ENCODE data around the gene GGA2. TPM values are rescaled to one million over a fixed set of nuclear protein-coding genes. Genes with fewer than 3 reads are reported as not detected.
"Not testable (repeated sequence)": the region's sequence is repeated elsewhere in the genome, so short reads cannot be mapped to it uniquely, and the experiment has no call there.

GGA2 gene
- total RNA-seq, 3 donors from 2014 or later: 42.9 to 72.0 (median 61.9) TPM

GRCh38 chr16:23491490-23492391 is 18.6 kb downstream of the GGA2 start:
- Histone ChIP-seq H3K27ac (peak overlapping the region; percentile 75 to 86), H3K4me1 (peaks cover 0 to 10% of the 10 kb centered on the region in 2 donors), H3K27me3 (no peaks in the 10 kb centered on the region), H3K9me3 (no peaks in the 10 kb centered on the region), H3K36me3 (no peaks in the 10 kb centered on the region), H3K4me3 (no peak overlapping the region)
- DNase-seq (ENCODE audit: low spot score in 2 of 2): peak in 1 of 2 donors; percentile 73
- intact Hi-C loops (cut with DNase I; ENCODE audit: low total_unique reads): no loop called here
- TF ChIP-seq POLR2A (IDR thresholded peaks at IDR 0.05) (no peak), POLR2AphosphoS5 (IDR thresholded peaks at IDR 0.05) (no peak)
- TF ChIP-seq, protein P1, sequence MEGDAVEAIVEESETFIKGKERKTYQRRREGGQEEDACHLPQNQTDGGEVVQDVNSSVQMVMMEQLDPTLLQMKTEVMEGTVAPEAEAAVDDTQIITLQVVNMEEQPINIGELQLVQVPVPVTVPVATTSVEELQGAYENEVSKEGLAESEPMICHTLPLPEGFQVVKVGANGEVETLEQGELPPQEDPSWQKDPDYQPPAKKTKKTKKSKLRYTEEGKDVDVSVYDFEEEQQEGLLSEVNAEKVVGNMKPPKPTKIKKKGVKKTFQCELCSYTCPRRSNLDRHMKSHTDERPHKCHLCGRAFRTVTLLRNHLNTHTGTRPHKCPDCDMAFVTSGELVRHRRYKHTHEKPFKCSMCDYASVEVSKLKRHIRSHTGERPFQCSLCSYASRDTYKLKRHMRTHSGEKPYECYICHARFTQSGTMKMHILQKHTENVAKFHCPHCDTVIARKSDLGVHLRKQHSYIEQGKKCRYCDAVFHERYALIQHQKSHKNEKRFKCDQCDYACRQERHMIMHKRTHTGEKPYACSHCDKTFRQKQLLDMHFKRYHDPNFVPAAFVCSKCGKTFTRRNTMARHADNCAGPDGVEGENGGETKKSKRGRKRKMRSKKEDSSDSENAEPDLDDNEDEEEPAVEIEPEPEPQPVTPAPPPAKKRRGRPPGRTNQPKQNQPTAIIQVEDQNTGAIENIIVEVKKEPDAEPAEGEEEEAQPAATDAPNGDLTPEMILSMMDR (IDR thresholded peaks at IDR 0.05): peak in 1 of 3 donors; percentile 25

- Histone ChIP-seq H3K4me3 (no peak overlapping the region), H3K9me3 (no peaks in the 10 kb centered on the region), H3K36me3 (no peaks in the 10 kb centered on the region), H3K27me3 (no peaks in the 10 kb centered on the region), H3K4me1 (no peaks in the 10 kb centered on the region), H3K27ac (peak overlapping the region; percentile 29 to 44)
- peak in 1 of 3 donors; percentile 44 for TF ChIP-seq POLR2AphosphoS5 (IDR thresholded peaks at IDR 0.05)
- TF ChIP-seq POLR2A (IDR thresholded peaks at IDR 0.05): no peak
- intact Hi-C loops (cut with DNase I; ENCODE audit: low total_unique reads): no loop called here
- DNase-seq (ENCODE audit: low spot score in 2 of 2): peak in 1 of 2 donors; percentile 51
Measured at GRCh38 chr16:23486480-23486879, 23.8 kb downstream of the GGA2 start.

GRCh38 chr16:23485841-23486240 is 24.5 kb downstream of the GGA2 start:
- TF ChIP-seq POLR2A (IDR thresholded peaks at IDR 0.05): no peak
- TF ChIP-seq POLR2AphosphoS5 (IDR thresholded peaks at IDR 0.05): no peak
- TF ChIP-seq, protein P1 (IDR thresholded peaks at IDR 0.05): no peak
- H3K4me3 ChIP-seq: no peak overlapping the region
- no peak for DNase-seq (ENCODE audit: low spot score in 2 of 2)
- peak overlapping the region; percentile 29 to 44 for H3K27ac ChIP-seq
- H3K36me3 ChIP-seq: no peaks in the 10 kb centered on the region
- H3K9me3 ChIP-seq: no peaks in the 10 kb centered on the region
- H3K27me3 ChIP-seq: no peaks in the 10 kb centered on the region
- no peaks in the 10 kb centered on the region for H3K4me1 ChIP-seq
- intact Hi-C loops (cut with DNase I; ENCODE audit: low total_unique reads): no loop called here

GRCh38 chr16:23485257-23485614 is 25.1 kb downstream of the GGA2 start:
- Histone ChIP-seq H3K4me3 (no peak overlapping the region), H3K9me3 (no peaks in the 10 kb centered on the region), H3K4me1 (no peaks in the 10 kb centered on the region), H3K27ac (no peak overlapping the region), H3K36me3 (no peaks in the 10 kb centered on the region), H3K27me3 (no peaks in the 10 kb centered on the region)
- no peak for DNase-seq (ENCODE audit: low spot score in 2 of 2)
- intact Hi-C loops (cut with DNase I; ENCODE audit: low total_unique reads): no loop called here
- no peak for TF ChIP-seq POLR2A (IDR thresholded peaks at IDR 0.05)

- no peak overlapping the region for H3K4me3 ChIP-seq
- H3K36me3 ChIP-seq: no peaks in the 10 kb centered on the region
- no peaks in the 10 kb centered on the region for H3K9me3 ChIP-seq
- no peak overlapping the region for H3K27ac ChIP-seq
- TF ChIP-seq POLR2A (IDR thresholded peaks at IDR 0.05) (no peak), POLR2AphosphoS5 (IDR thresholded peaks at IDR 0.05) (no peak)
- TF ChIP-seq, protein P1 (IDR thresholded peaks at IDR 0.05): no peak
- H3K4me1 ChIP-seq: no peaks in the 10 kb centered on the region
- intact Hi-C loops (cut with DNase I; ENCODE audit: low total_unique reads): no loop called here
- no peak for DNase-seq (ENCODE audit: low spot score in 2 of 2)
- H3K27me3 ChIP-seq: no peaks in the 10 kb centered on the region
Measured at GRCh38 chr16:23484510-23485256, 25.6 kb downstream of the GGA2 start.

DNA sequence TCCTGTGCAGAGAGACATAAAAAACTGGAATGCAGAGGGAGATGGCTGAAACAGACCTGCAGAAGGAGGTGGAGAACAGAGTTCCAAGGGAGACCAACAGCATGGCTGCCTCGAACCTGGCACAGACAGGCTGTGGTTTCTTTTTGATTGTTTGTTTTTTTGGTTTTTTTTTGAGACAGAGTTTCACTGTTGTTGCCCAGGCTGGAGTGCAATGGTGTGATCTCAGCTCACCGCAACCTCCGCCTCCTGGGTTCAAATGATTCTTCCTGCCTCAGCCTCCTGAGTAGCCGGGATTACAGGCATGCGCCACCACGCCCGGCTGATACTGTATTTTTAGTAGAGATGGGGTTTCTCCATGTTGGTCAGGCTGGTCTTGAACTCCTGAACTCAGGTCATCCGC is 26.8 kb downstream of the GGA2 start:
- H3K27me3 ChIP-seq; H3K4me1 ChIP-seq; intact Hi-C loops (cut with DNase I; ENCODE audit: low total_unique reads); H3K4me3 ChIP-seq; H3K27ac ChIP-seq; H3K9me3 ChIP-seq; H3K36me3 ChIP-seq; DNase-seq (ENCODE audit: low spot score in 2 of 2): not testable (repeated sequence)

All from breast epithelium (tissue), 4 donors.